ENCODE results near the gene DBN1.

DNA sequence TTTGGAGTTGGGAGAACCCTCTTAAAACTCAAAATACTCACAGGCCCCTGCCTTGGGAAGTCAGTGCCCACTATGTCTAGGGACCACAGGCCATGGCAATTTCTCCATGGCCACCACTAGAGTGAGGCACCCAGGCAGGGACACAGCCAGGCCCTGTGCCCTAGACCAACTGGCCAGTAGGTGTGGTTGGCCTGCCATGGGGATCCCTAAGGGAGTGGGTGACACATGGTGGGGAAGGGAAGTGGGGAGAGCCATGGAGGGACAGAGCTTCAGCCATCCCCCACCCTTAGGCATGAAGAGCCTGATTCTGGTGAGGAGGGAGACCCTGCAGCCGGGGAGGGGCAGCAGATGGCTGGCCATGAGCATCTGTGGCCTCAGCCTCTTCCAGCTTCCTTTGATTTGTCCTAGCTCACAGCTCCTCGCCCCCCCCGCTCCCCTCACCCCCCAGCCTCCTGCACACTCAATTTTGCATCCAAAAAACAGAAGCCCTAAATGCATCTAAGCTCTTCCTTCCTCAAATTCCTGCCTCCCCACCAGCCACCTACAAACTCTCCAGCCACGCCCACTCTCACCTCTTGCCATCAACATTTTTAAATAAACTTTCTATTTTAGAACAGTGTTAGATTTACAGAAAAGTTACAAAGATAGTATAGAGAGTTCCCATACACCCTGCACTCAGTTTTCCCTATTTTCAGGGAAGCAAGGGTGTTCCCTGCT, 1.6 kb upstream of the DBN1 start:
- TF ChIP-seq, protein P1, sequence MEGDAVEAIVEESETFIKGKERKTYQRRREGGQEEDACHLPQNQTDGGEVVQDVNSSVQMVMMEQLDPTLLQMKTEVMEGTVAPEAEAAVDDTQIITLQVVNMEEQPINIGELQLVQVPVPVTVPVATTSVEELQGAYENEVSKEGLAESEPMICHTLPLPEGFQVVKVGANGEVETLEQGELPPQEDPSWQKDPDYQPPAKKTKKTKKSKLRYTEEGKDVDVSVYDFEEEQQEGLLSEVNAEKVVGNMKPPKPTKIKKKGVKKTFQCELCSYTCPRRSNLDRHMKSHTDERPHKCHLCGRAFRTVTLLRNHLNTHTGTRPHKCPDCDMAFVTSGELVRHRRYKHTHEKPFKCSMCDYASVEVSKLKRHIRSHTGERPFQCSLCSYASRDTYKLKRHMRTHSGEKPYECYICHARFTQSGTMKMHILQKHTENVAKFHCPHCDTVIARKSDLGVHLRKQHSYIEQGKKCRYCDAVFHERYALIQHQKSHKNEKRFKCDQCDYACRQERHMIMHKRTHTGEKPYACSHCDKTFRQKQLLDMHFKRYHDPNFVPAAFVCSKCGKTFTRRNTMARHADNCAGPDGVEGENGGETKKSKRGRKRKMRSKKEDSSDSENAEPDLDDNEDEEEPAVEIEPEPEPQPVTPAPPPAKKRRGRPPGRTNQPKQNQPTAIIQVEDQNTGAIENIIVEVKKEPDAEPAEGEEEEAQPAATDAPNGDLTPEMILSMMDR (IDR thresholded peaks at IDR 0.05): no peak
- TF ChIP-seq, protein P2, sequence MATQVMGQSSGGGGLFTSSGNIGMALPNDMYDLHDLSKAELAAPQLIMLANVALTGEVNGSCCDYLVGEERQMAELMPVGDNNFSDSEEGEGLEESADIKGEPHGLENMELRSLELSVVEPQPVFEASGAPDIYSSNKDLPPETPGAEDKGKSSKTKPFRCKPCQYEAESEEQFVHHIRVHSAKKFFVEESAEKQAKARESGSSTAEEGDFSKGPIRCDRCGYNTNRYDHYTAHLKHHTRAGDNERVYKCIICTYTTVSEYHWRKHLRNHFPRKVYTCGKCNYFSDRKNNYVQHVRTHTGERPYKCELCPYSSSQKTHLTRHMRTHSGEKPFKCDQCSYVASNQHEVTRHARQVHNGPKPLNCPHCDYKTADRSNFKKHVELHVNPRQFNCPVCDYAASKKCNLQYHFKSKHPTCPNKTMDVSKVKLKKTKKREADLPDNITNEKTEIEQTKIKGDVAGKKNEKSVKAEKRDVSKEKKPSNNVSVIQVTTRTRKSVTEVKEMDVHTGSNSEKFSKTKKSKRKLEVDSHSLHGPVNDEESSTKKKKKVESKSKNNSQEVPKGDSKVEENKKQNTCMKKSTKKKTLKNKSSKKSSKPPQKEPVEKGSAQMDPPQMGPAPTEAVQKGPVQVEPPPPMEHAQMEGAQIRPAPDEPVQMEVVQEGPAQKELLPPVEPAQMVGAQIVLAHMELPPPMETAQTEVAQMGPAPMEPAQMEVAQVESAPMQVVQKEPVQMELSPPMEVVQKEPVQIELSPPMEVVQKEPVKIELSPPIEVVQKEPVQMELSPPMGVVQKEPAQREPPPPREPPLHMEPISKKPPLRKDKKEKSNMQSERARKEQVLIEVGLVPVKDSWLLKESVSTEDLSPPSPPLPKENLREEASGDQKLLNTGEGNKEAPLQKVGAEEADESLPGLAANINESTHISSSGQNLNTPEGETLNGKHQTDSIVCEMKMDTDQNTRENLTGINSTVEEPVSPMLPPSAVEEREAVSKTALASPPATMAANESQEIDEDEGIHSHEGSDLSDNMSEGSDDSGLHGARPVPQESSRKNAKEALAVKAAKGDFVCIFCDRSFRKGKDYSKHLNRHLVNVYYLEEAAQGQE (IDR thresholded peaks at IDR 0.05): no peak
- no peak for TF ChIP-seq POLR2A (IDR thresholded peaks at IDR 0.05; ENCODE audit: low read length)
- no peak for TF ChIP-seq POLR2AphosphoS2 (conservative IDR thresholded peaks at IDR 0.05; ENCODE audit: low read length)
- TF ChIP-seq ESRRA (IDR thresholded peaks at IDR 0.05; ENCODE audit: borderline replicate concordance, low read length): no peak
- TF ChIP-seq ZSCAN20 (CRISPR knock-in tag; IDR thresholded peaks at IDR 0.05): no peak
- TF ChIP-seq JUN (IDR thresholded peaks at IDR 0.05): no peak
- TF ChIP-seq NFE2L2 (conservative IDR thresholded peaks at IDR 0.05; ENCODE audit: low read length): no peak
- TF ChIP-seq RARB (CRISPR knock-in tag; IDR thresholded peaks at IDR 0.05): no peak
- no peak for TF ChIP-seq RFX5 (IDR thresholded peaks at IDR 0.05)
- TF ChIP-seq, protein P3, sequence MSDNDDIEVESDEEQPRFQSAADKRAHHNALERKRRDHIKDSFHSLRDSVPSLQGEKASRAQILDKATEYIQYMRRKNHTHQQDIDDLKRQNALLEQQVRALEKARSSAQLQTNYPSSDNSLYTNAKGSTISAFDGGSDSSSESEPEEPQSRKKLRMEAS (IDR thresholded peaks at IDR 0.05): no peak

Measured in A549 (cell line).